SK-N-SH treated with all-trans-retinoic acid at 6 μM for 48 hours (cell line): ENCODE results near the gene WDR31.

Source experiments
- PATZ1 ChIP-seq: fragments of 250-450 bp; sonication (Bioruptor Pico); IDR thresholded peaks from 2 replicates; pipeline ENCODE4 v1.8.0; 2020; ENCODE audit warnings: mild to moderate bottlenecking, moderate library complexity, borderline replicate concordance
- RARB ChIP-seq: fragments of 250-450 bp; sonication (Bioruptor Pico); IDR thresholded peaks from 2 replicates; pipeline ENCODE4 v1.8.0; 2021; ENCODE audit warnings: mild to moderate bottlenecking, moderate library complexity
- ZC3H10 ChIP-seq: fragments of 250-450 bp; sonication (Bioruptor Pico); IDR thresholded peaks from 2 replicates; pipeline ENCODE4 v1.5.1; 2021; ENCODE audit warnings: mild to moderate bottlenecking, moderate library complexity
- ZFP3 ChIP-seq: fragments of 250-450 bp; sonication (Bioruptor Pico); IDR thresholded peaks from 2 replicates; pipeline ENCODE4 v1.5.0; 2020; ENCODE audit warnings: mild to moderate bottlenecking, moderate library complexity

GRCh38 chr9:113278840-113279239 is 61.2 kb downstream of the WDR31 start:
- TF ChIP-seq PATZ1 (CRISPR knock-in tag): no peak
- TF ChIP-seq RARB (CRISPR knock-in tag): no peak
- no peak for TF ChIP-seq ZFP3 (CRISPR knock-in tag)
- no peak for TF ChIP-seq ZC3H10 (CRISPR knock-in tag)
